ENCODE measurements around the gene ZFYVE26.

DNA sequence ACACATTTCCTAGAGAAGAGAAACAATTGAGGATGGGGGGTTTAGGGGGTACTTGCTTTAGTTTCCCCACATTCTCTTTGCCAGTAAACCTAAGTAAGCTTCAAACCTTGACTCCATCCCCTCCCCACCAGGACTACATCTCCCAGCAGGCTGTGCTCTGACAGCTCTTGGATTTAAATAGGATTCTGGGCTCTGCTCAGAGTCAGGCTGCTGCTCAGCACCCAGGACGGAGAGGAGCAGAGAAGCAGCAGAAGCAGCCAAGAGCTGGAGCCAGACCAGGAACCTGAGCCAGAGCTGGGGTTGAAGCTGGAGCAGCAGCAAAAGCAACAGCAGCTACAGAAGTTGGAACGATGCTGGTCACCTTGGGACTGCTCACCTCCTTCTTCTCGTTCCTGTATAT, 94.1 kb downstream of the ZFYVE26 start:
- TF ChIP-seq, protein P1, sequence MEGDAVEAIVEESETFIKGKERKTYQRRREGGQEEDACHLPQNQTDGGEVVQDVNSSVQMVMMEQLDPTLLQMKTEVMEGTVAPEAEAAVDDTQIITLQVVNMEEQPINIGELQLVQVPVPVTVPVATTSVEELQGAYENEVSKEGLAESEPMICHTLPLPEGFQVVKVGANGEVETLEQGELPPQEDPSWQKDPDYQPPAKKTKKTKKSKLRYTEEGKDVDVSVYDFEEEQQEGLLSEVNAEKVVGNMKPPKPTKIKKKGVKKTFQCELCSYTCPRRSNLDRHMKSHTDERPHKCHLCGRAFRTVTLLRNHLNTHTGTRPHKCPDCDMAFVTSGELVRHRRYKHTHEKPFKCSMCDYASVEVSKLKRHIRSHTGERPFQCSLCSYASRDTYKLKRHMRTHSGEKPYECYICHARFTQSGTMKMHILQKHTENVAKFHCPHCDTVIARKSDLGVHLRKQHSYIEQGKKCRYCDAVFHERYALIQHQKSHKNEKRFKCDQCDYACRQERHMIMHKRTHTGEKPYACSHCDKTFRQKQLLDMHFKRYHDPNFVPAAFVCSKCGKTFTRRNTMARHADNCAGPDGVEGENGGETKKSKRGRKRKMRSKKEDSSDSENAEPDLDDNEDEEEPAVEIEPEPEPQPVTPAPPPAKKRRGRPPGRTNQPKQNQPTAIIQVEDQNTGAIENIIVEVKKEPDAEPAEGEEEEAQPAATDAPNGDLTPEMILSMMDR (IDR thresholded peaks at IDR 0.05): no peak
- no peak for TF ChIP-seq POLR2A (IDR thresholded peaks at IDR 0.05)

All from body of pancreas (tissue), 4 donors.